ENCODE data around the gene HINT3.

Gene HINT3

GRCh38 chr6:125913864-125914351 lies 42.7 kb upstream of the HINT3 start:
- Histone ChIP-seq H3K79me2 (ENCODE audit: control insufficient read depth, insufficient read depth, low read length) (no peaks in the 10 kb centered on the region), H2BK120ac (ENCODE audit: low read depth, low read length) (no peak overlapping the region), H3K56ac (ENCODE audit: low read length) (no peak overlapping the region), H2BK5ac (ENCODE audit: low read length) (no peak overlapping the region), H3K18ac (ENCODE audit: low read length) (no peak overlapping the region), H4K8ac (ENCODE audit: low read depth, low read length) (no peak overlapping the region), H3K27me3 (ENCODE audit: insufficient read depth, low read length, poor library complexity) (no peaks in the 10 kb centered on the region), H2AK5ac (ENCODE audit: low read length) (no peak overlapping the region), H3K4ac (ENCODE audit: low read depth, low read length) (no peak overlapping the region), H3K9ac (ENCODE audit: low read length) (no peak overlapping the region), H2BK15ac (replicated peaks; ENCODE audit: low read depth) (no peak overlapping the region), H3K4me3 (ENCODE audit: low read length) (no peak overlapping the region), H3K79me1 (ENCODE audit: low read length) (no peaks in the 10 kb centered on the region), H3K4me1 (ENCODE audit: control insufficient read depth, low read depth, low read length) (no peaks in the 10 kb centered on the region), H3K27ac (ENCODE audit: low read depth, low read length) (no peak overlapping the region), H3K36me3 (ENCODE audit: control insufficient read depth, insufficient read depth, low read length) (no peaks in the 10 kb centered on the region), H3K23ac (ENCODE audit: low read length) (no peak overlapping the region), H4K5ac (ENCODE audit: low read length) (no peak overlapping the region), H3K4me2 (ENCODE audit: low read length) (no peak overlapping the region)
- no CpG with 5 or more reads among the region's 5 CpGs for WGBS (ENCODE audit: extremely low coverage, insufficient coverage, low lambda C conversion rate)
- no peak for DNase-seq

GRCh38 chr6:125918230-125918629 lies 38.3 kb upstream of the HINT3 start:
- no peak overlapping the region for H3K27ac ChIP-seq (ENCODE audit: low read depth, low read length)
- H3K4me1 ChIP-seq (ENCODE audit: control insufficient read depth, low read depth, low read length): no peaks in the 10 kb centered on the region
- H3K9ac ChIP-seq (ENCODE audit: low read length): no peak overlapping the region
- H3K79me1 ChIP-seq (ENCODE audit: low read length): no peaks in the 10 kb centered on the region
- H3K4me3 ChIP-seq (ENCODE audit: low read length): no peak overlapping the region
- DNase-seq: no peak
- no peak overlapping the region for H2BK120ac ChIP-seq (ENCODE audit: low read depth, low read length)
- no peak overlapping the region for H3K4ac ChIP-seq (ENCODE audit: low read depth, low read length)
- no peak overlapping the region for H3K56ac ChIP-seq (ENCODE audit: low read length)
- no peaks in the 10 kb centered on the region for H3K36me3 ChIP-seq (ENCODE audit: control insufficient read depth, insufficient read depth, low read length)
- no CpG with 5 or more reads among the region's 4 CpGs for WGBS (ENCODE audit: extremely low coverage, insufficient coverage, low lambda C conversion rate)
- H2BK15ac ChIP-seq (replicated peaks; ENCODE audit: low read depth): no peak overlapping the region
- no peak overlapping the region for H3K23ac ChIP-seq (ENCODE audit: low read length)
- H4K5ac ChIP-seq (ENCODE audit: low read length): no peak overlapping the region
- no peaks in the 10 kb centered on the region for H3K27me3 ChIP-seq (ENCODE audit: insufficient read depth, low read length, poor library complexity)
- no peaks in the 10 kb centered on the region for H3K79me2 ChIP-seq (ENCODE audit: control insufficient read depth, insufficient read depth, low read length)
- no peak overlapping the region for H4K8ac ChIP-seq (ENCODE audit: low read depth, low read length)
- no peak overlapping the region for H3K18ac ChIP-seq (ENCODE audit: low read length)
- no peak overlapping the region for H2AK5ac ChIP-seq (ENCODE audit: low read length)
- H3K4me2 ChIP-seq (ENCODE audit: low read length): no peak overlapping the region
- H2BK5ac ChIP-seq (ENCODE audit: low read length): no peak overlapping the region

GRCh38 chr6:125918681-125919566 lies 37.6 kb upstream of the HINT3 start:
- no peaks in the 10 kb centered on the region for H3K79me1 ChIP-seq (ENCODE audit: low read length)
- no peaks in the 10 kb centered on the region for H3K4me1 ChIP-seq (ENCODE audit: control insufficient read depth, low read depth, low read length)
- no peak overlapping the region for H4K8ac ChIP-seq (ENCODE audit: low read depth, low read length)
- no peak overlapping the region for H3K27ac ChIP-seq (ENCODE audit: low read depth, low read length)
- H3K23ac ChIP-seq (ENCODE audit: low read length): no peak overlapping the region
- H2BK120ac ChIP-seq (ENCODE audit: low read depth, low read length): no peak overlapping the region
- H4K5ac ChIP-seq (ENCODE audit: low read length): no peak overlapping the region
- H2BK5ac ChIP-seq (ENCODE audit: low read length): no peak overlapping the region
- H2AK5ac ChIP-seq (ENCODE audit: low read length): no peak overlapping the region
- H3K4me3 ChIP-seq (ENCODE audit: low read length): no peak overlapping the region
- no CpG with 5 or more reads among the region's 13 CpGs for WGBS (ENCODE audit: extremely low coverage, insufficient coverage, low lambda C conversion rate)
- no peak overlapping the region for H2BK15ac ChIP-seq (replicated peaks; ENCODE audit: low read depth)
- no peak overlapping the region for H3K18ac ChIP-seq (ENCODE audit: low read length)
- H3K36me3 ChIP-seq (ENCODE audit: control insufficient read depth, insufficient read depth, low read length): no peaks in the 10 kb centered on the region
- no peak overlapping the region for H3K4me2 ChIP-seq (ENCODE audit: low read length)
- H3K56ac ChIP-seq (ENCODE audit: low read length): no peak overlapping the region
- no peaks in the 10 kb centered on the region for H3K79me2 ChIP-seq (ENCODE audit: control insufficient read depth, insufficient read depth, low read length)
- H3K4ac ChIP-seq (ENCODE audit: low read depth, low read length): no peak overlapping the region
- peak; percentile 18 for DNase-seq
- H3K27me3 ChIP-seq (ENCODE audit: insufficient read depth, low read length, poor library complexity): no peaks in the 10 kb centered on the region
- no peak overlapping the region for H3K9ac ChIP-seq (ENCODE audit: low read length)

- Histone ChIP-seq H3K18ac (ENCODE audit: low read length) (no peak overlapping the region), H3K79me2 (ENCODE audit: control insufficient read depth, insufficient read depth, low read length) (no peaks in the 10 kb centered on the region), H4K5ac (ENCODE audit: low read length) (no peak overlapping the region), H3K23ac (ENCODE audit: low read length) (no peak overlapping the region), H2BK15ac (replicated peaks; ENCODE audit: low read depth) (no peak overlapping the region), H3K4ac (ENCODE audit: low read depth, low read length) (no peak overlapping the region), H3K9ac (ENCODE audit: low read length) (no peak overlapping the region), H3K36me3 (ENCODE audit: control insufficient read depth, insufficient read depth, low read length) (no peaks in the 10 kb centered on the region), H3K56ac (ENCODE audit: low read length) (no peak overlapping the region), H3K79me1 (ENCODE audit: low read length) (no peaks in the 10 kb centered on the region), H2AK5ac (ENCODE audit: low read length) (no peak overlapping the region), H2BK120ac (ENCODE audit: low read depth, low read length) (no peak overlapping the region), H4K8ac (ENCODE audit: low read depth, low read length) (no peak overlapping the region), H3K4me3 (ENCODE audit: low read length) (no peak overlapping the region), H3K27me3 (ENCODE audit: insufficient read depth, low read length, poor library complexity) (no peaks in the 10 kb centered on the region), H3K4me1 (ENCODE audit: control insufficient read depth, low read depth, low read length) (no peaks in the 10 kb centered on the region), H3K4me2 (ENCODE audit: low read length) (no peak overlapping the region), H2BK5ac (ENCODE audit: low read length) (no peak overlapping the region), H3K27ac (ENCODE audit: low read depth, low read length) (no peak overlapping the region)
- DNase-seq: no peak
- WGBS (ENCODE audit: extremely low coverage, insufficient coverage, low lambda C conversion rate): no CpG with 5 or more reads among the region's 3 CpGs
Measured at GRCh38 chr6:125919618-125920017, 37.0 kb upstream of the HINT3 start.

- WGBS (ENCODE audit: extremely low coverage, insufficient coverage, low lambda C conversion rate): no CpG with 5 or more reads among the region's 8 CpGs
- Histone ChIP-seq H3K9ac (ENCODE audit: low read length) (no peak overlapping the region), H3K27me3 (ENCODE audit: insufficient read depth, low read length, poor library complexity) (no peaks in the 10 kb centered on the region), H3K4me1 (ENCODE audit: control insufficient read depth, low read depth, low read length) (no peaks in the 10 kb centered on the region), H2BK15ac (replicated peaks; ENCODE audit: low read depth) (no peak overlapping the region), H3K23ac (ENCODE audit: low read length) (no peak overlapping the region), H3K36me3 (ENCODE audit: control insufficient read depth, insufficient read depth, low read length) (no peaks in the 10 kb centered on the region), H4K8ac (ENCODE audit: low read depth, low read length) (no peak overlapping the region), H2BK5ac (ENCODE audit: low read length) (no peak overlapping the region), H3K79me2 (ENCODE audit: control insufficient read depth, insufficient read depth, low read length) (no peaks in the 10 kb centered on the region), H3K4ac (ENCODE audit: low read depth, low read length) (no peak overlapping the region), H3K4me2 (ENCODE audit: low read length) (no peak overlapping the region), H3K4me3 (ENCODE audit: low read length) (no peak overlapping the region), H3K18ac (ENCODE audit: low read length) (no peak overlapping the region), H2BK120ac (ENCODE audit: low read depth, low read length) (no peak overlapping the region), H3K79me1 (ENCODE audit: low read length) (no peaks in the 10 kb centered on the region), H2AK5ac (ENCODE audit: low read length) (no peak overlapping the region), H3K27ac (ENCODE audit: low read depth, low read length) (no peak overlapping the region), H3K56ac (ENCODE audit: low read length) (no peak overlapping the region), H4K5ac (ENCODE audit: low read length) (no peak overlapping the region)
- no peak for DNase-seq
Measured at GRCh38 chr6:125922322-125922860, 34.2 kb upstream of the HINT3 start.

All from mesendoderm (in vitro differentiated cells).